Measurements from ENCODE around the gene CLCN6. TPM values are rescaled to one million over a fixed set of nuclear protein-coding genes. Genes with fewer than 3 reads are reported as not detected.

Gene CLCN6
- total and polyA plus RNA-seq, 2 of the 8 experiments (the other 6 are each of a cell fraction or from before 2014, with no cell fraction given), result 15.7 to 26.0 TPM

- no peaks in the 10 kb centered on the region; the same call in 1 of the 2 replicates for H3K23me2 ChIP-seq (ENCODE audit: low read depth, low read length)
- H3K18ac ChIP-seq (ENCODE audit: extremely low read depth, low read length), result no peak overlapping the region
- no peak for TF ChIP-seq POLR2AphosphoS5 (IDR thresholded peaks at IDR 0.05; ENCODE audit: low read depth, low read length)
- no peak for TF ChIP-seq ZNF274 (IDR thresholded peaks at IDR 0.05; ENCODE audit: borderline replicate concordance, extremely low read depth, low read length)
- no peak for TF ChIP-seq BRCA1 (IDR thresholded peaks at IDR 0.05; ENCODE audit: low read depth, low read length)
- no peak for TF ChIP-seq SUZ12 (IDR thresholded peaks at IDR 0.05; ENCODE audit: low read length)
- no peak for TF ChIP-seq SIRT6 (IDR thresholded peaks at IDR 0.05; ENCODE audit: low read length)
- no peak for TF ChIP-seq CBX8 (IDR thresholded peaks at IDR 0.05; ENCODE audit: borderline replicate concordance, low read depth, low read length)
- no peak for TF ChIP-seq RFX5 (IDR thresholded peaks at IDR 0.05; ENCODE audit: borderline replicate concordance, low read depth, low read length)
- no peak for TF ChIP-seq TAF7 (optimal IDR thresholded peaks at IDR 0.05; ENCODE audit: borderline replicate concordance, low read depth, low read length)
- no peak for TF ChIP-seq GTF2F1 (IDR thresholded peaks at IDR 0.05; ENCODE audit: borderline replicate concordance, low read depth, low read length)
- TF ChIP-seq RAD21 (IDR thresholded peaks at IDR 0.05 in 1 of 2, conservative IDR thresholded peaks at IDR 0.05 in 1 of 2; ENCODE audit: low read depth in 2 of 2, low read length in 2 of 2), result no peak
- TF ChIP-seq YY1 (IDR thresholded peaks at IDR 0.05; ENCODE audit: low read depth, low read length), result no peak
- TF ChIP-seq ASH2L (IDR thresholded peaks at IDR 0.05; ENCODE audit: low read length), result no peak
- no peak for TF ChIP-seq POLR2A (IDR thresholded peaks at IDR 0.05; ENCODE audit: control extremely low read depth in 1 of 2, low read depth in 2 of 2, low read length in 2 of 2)
- no peak overlapping the region for H3K4me3 ChIP-seq (ENCODE audit: extremely low read depth in 1 of 4, insufficient read depth in 2 of 4, low read depth in 3 of 4, low read length in 4 of 4)
- no peak overlapping the region for H2AK5ac ChIP-seq (ENCODE audit: low read depth, low read length)
- no peak overlapping the region for H2BK5ac ChIP-seq (ENCODE audit: low read depth, low read length)
- DNase-seq (ENCODE audit: low read depth in 1 of 2, low spot score in 2 of 2), result no peak
- peaks cover 0 to 1% of the 10 kb centered on the region in 2 experiments for H4K20me1 ChIP-seq (replicated peaks in 1 of 2; ENCODE audit: control insufficient read depth in 1 of 2, insufficient read depth in 2 of 2, low read length in 2 of 2)
- no peak for FAIRE-seq
- whole genome bisulfite sequencing, 2 experiments (ENCODE audit: extremely low coverage in 1 of 2, insufficient coverage in 1 of 2, insufficient read length in 1 of 2, insufficient replicate concordance in 2 of 2, low coverage in 1 of 2, low lambda C conversion rate in 2 of 2, missing lambda C conversion rate in 1 of 2), result 83% methylated on average over 1 of the region's 1 CpG; no CpG with 5 or more reads in 1 of the 2 experiments
- no peak overlapping the region for H3K9ac ChIP-seq (replicated peaks in 1 of 4; ENCODE audit: extremely low read depth in 1 of 4, low read depth in 3 of 4, low read length in 3 of 4)
- H3K79me2 ChIP-seq (ENCODE audit: control insufficient read depth in 1 of 2, insufficient read depth in 2 of 2, low read length in 2 of 2), result no peaks in the 10 kb centered on the region
- H3K4me1 ChIP-seq (replicated peaks in 1 of 4; ENCODE audit: control insufficient read depth in 3 of 4, insufficient read depth in 4 of 4, low read length in 3 of 4), result peaks cover 0 to 17% (median 10%) of the 10 kb centered on the region in 4 experiments; a peak in 6 of 7 replicates
- ChIA-PET POLR2A (ENCODE audit: partially characterized antibody) (interaction anchor here (1.0 to 1.6 kb wide), 2 partner anchors 28 to 73 kb away, joined by 3 to 6 read pairs; no protein-coding TSS in a partner anchor), CTCF (ENCODE audit: partially characterized antibody) (interaction anchor here (1.0 kb wide), 2 partner anchors 13 to 28 kb away, joined by 3 to 5 read pairs; no protein-coding TSS in a partner anchor)
- peaks cover 0 to 5% of the 10 kb centered on the region in 2 experiments; a peak in 1 of 4 replicates for H3K9me3 ChIP-seq (ENCODE audit: insufficient read depth in 2 of 2, low read depth in 1 of 2, low read length in 1 of 2)
- no peak overlapping the region for H3K4me2 ChIP-seq (ENCODE audit: insufficient read depth in 1 of 2, low read depth in 2 of 2, low read length in 2 of 2)
- H2BK12ac ChIP-seq (ENCODE audit: low read depth, low read length), result no peak overlapping the region
- no peak overlapping the region for H3K4ac ChIP-seq (replicated peaks; ENCODE audit: insufficient read length, low read depth, low read length)
- H3K56ac ChIP-seq (replicated peaks; ENCODE audit: insufficient read length, low read depth, low read length), result no peak overlapping the region
- H2AFZ ChIP-seq (ENCODE audit: low read length), result no peak overlapping the region
- H3K27ac ChIP-seq (ENCODE audit: low read depth, low read length), result no peak overlapping the region
- H4K91ac ChIP-seq (replicated peaks; ENCODE audit: insufficient read length, low read length), result no peak overlapping the region
- H3K23ac ChIP-seq (ENCODE audit: insufficient read length), result no peak overlapping the region
- H3K27me3 ChIP-seq (replicated peaks in 1 of 4; ENCODE audit: control insufficient read depth in 3 of 4, extremely low read depth in 1 of 4, insufficient read depth in 3 of 4, low read length in 3 of 4), result peaks cover 7 to 18% (median 17%) of the 10 kb centered on the region in 4 experiments
- H4K5ac ChIP-seq (ENCODE audit: insufficient read length, low read depth, low read length), result no peak overlapping the region
- H2BK120ac ChIP-seq (replicated peaks; ENCODE audit: low read depth, low read length), result no peak overlapping the region
- no peak overlapping the region for H2BK15ac ChIP-seq (ENCODE audit: low read length)
- no peaks in the 10 kb centered on the region for H3K36me3 ChIP-seq (ENCODE audit: control insufficient read depth in 2 of 4, insufficient read depth in 4 of 4, low read length in 3 of 4)
- H3K14ac ChIP-seq (ENCODE audit: insufficient read length), result no peak overlapping the region
- H3K79me1 ChIP-seq (ENCODE audit: low read depth, low read length), result no peaks in the 10 kb centered on the region
- H4K8ac ChIP-seq (ENCODE audit: extremely low read depth, insufficient read depth, low read length), result no peak overlapping the region
- H2BK20ac ChIP-seq (ENCODE audit: low read length), result no peak overlapping the region
Measured at GRCh38 chr1:11757047-11757446, 48.9 kb upstream of the CLCN6 start.
